NCI-H1694 treated with DMSO at 0.1 percent for 48 hours (cell line): ENCODE results near the gene ST6GALNAC4.
"Not testable (repeated sequence)": the region's sequence is repeated elsewhere in the genome, so short reads cannot be mapped to it uniquely, and the experiment has no call there.

Source experiments
- DNase-seq: peaks from one replicate; lab custom pipeline; 2025; lab: John Stamatoyannopoulos, UW

ST6GALNAC4 gene

DNA sequence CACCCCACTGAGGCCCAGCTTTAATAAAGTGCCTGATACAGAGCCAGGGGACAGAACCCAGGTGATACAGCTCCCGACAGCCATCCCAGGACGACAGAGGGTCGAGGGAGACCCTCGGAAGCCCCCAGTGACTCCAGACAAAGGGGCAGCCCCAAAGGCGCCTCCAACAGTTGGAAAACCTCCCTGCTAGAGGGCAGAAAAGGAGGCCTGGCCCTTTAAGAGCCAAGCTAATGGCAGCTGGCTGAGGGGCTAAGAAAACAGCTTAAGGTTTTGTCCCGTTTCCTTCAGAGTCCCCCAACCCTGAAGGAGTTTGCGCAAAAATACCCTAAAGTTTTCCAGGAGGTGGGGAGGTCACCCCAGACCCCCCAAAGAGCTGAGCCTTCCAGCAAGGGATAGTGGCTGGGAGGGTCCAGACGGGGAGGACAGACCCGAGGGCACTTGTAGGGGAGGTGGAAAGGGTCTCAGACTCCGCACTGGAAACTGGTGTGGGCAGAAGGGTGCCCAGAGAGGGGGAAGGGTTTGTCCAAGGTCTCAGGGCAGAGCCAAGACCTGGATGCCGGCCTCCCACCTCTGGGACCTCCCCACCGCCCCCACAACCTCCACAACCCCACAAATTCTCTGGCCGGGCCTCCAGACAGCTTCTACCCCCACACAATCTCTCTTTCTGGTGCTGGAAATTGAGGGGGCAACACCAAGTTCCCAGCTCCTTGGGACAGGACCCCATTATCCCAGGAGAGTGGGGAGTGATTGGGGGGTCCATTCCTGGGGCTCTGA lies 31.1 kb downstream of the ST6GALNAC4 start:
- DNase-seq = no peak

DNA sequence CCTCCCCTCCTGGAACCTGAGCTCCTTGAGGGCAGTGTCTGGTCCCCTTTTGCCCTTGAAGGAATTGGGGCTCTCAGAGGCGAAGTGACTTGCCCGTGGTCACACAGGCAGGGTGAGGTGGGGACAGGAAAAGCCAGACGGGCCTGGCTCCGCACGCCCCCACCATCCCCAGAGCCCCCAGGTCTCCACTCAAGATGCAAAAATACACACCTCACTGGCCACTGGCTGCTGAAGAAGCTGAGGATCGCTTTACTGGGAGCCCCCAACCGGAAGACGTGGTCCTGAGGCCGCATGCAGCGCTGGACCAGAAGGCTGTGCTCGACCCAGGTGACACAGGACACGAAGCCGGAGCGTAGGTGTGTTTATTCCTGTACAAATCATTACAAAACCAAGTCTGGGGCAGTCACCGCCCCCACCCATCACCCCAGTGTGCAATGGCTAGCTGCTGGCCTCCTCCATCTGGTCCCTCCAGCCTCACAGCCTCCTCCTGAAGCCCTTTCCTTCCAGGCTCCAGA lies 31.8 kb downstream of the ST6GALNAC4 start:
- no peak for DNase-seq

DNA sequence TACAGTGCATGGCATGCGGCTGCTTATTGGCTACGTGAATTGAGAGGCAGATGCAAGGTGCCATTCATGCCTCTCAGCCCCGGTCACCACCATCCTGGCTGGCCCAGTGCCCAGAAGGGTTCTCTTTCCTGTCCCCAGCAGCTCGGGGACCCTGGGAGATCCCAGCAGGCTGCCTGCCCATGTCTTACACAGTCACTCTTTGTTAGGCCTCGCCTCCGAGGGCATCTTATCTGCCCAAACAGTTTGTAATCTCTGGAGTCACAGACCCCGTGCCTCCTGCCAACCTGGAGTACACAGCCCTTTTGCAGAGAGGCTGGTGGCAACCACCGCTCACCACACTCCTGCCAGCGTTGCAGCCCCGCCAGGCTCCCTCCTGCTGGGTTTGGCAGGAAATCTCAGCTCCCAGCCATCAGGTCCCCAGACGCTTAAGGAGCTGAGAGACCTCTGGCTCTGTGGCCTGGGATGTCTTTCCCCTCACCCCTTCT lies 32.4 kb downstream of the ST6GALNAC4 start:
- no peak for DNase-seq

DNA sequence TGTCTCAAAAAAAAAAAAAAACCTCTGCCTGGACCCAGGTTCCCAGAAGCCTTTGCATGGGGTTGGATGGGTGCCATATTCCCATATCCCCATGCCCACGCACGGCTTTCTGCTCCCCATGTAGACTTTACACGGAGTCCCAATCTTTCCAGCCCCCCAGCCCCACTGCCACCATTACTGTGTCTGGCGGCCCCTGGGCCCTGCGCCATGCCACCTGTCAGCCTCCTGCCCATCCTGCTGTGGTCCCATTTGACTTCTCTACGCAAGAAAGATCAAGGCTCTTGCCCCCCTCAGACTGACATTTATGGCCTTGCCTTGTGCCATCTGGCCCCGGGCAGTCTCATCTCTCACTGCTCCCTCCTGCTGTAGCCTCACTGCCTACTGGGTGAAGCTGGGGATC lies 32.9 kb downstream of the ST6GALNAC4 start:
- DNase-seq = peak; percentile 91

DNA sequence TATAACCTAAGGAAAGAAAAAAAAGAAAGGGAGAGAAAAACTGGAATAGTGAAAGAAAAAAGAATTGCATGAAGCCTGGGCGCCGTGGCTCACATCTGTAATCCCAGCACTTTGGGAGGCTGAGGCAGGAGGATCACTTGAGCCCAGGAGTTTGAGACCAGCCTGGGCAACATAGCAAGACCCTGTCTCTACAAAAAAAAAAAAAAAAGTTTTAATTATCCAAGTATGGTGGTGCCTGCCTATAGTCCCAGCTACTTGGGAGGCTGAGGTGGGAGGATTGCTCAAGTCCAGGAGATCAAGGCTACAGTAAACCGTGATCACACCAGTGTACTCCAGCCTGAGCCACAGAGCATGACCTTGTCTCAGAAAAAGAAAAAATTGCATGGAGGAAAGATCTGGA lies 35.1 kb downstream of the ST6GALNAC4 start:
- DNase-seq = not testable (repeated sequence)

DNA sequence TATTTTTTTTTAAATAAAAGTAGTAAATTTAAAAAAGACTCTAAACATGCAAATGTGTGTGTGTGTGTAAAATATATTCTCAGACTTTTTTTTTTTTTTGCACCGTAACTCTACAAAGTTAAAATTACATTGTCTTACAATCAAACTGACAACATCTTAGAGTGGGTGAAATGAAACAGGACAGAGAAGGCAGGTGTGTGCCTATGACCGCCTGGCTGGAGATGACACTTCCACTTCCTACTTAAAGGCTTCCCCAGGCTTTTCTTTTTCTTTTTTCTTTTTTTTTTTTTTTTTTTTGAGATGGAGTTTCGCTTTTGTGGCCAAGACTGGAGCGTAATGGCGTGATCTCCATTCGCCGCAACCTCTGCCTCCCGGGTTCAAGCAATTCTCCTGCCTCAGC lies 36.7 kb downstream of the ST6GALNAC4 start:
- DNase-seq = no peak

DNA sequence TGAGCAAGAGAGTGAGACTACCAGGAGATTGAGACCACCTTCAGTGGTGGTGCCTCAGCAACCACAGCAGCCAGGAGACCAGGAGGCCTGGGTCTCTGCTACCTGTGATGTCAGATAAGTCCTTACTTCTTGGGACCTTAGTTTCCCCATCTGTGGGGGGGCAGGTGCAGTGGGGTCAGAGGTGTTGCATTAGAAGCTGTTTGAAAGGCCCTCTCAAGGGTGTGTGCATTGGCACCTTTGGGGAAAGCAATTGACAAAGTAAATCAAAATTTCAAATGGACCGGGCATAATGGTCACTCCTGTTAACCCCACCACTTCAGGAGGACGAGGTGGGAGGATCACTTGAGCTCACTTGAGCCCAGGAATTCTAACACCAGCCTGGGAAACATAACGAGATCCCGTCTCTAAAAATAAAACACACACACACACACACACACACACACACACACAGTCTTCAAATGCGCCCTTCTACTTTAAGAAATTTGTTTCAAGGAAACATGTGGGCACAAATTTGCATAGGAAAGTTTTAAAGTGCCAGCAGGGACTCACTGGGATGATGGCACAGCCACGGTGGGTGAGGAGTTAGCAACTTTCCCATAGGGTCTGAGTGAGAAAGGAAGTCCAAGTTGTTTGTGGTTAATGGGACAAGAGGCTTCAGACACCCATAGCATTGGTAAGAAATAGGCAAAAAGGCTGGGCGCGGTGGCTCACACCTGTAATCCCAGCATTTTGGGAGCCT lies 38.0 kb downstream of the ST6GALNAC4 start:
- no peak for DNase-seq

DNA sequence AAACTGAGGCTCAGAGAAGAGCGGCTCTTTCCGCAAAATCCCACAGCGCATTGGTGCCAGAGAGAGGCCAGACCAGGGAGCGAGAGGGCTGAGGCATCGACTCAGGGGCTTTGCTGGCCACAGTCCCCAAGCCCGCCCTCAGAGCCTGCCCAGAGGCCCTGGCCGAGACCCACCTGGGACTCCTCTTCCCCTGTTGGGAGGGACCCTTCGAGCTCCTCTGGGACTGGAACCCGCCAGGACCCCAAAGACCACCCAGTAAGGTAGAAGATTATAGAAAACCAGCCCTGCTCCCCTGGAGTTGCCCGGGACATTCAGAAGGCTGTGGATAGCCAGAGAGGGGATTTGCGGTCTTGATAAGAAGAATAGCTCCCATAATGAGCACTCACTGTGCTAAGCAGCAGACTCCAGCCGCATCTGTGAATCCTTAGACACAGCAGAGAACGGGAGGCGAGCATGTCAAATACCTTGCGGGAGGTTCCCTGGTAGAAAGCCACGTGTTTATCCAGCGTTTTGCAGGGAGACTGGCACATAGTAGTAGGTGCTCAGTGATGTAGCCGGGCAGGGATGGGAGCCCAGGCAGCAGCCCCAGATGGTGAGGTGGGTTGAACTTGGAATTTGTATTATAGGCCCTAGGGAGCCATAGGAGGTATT lies 38.7 kb downstream of the ST6GALNAC4 start:
- no peak for DNase-seq

DNA sequence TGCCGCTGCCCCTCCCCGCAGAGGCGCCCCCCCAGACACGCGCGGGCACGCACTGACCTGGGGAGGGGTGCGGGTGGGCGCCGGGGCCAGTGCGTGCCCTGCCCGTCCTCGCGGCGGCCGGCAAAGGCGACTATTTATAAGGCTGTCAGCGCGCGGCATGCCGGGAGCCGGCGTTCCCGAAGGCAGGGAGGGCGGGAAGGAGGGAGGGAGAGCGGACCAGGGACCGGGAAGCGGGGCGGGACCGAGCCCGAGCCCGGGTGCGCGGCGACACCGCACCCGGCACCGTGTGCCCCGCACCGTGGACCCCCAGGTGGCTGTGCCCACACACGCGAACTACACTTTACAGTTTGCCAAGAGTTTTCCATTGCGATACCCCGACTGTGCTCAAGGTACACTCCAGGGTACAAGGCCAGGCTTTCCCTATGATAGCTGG lies 39.3 kb downstream of the ST6GALNAC4 start, which contains the start of gene AK1:
Gene AK1, minus strand, starts transcription at position 110 of the 433 bp plus-strand sequence. CDS start 3,058 bp downstream, outside the sequence.
- DNase-seq = peak; percentile 10

DNA sequence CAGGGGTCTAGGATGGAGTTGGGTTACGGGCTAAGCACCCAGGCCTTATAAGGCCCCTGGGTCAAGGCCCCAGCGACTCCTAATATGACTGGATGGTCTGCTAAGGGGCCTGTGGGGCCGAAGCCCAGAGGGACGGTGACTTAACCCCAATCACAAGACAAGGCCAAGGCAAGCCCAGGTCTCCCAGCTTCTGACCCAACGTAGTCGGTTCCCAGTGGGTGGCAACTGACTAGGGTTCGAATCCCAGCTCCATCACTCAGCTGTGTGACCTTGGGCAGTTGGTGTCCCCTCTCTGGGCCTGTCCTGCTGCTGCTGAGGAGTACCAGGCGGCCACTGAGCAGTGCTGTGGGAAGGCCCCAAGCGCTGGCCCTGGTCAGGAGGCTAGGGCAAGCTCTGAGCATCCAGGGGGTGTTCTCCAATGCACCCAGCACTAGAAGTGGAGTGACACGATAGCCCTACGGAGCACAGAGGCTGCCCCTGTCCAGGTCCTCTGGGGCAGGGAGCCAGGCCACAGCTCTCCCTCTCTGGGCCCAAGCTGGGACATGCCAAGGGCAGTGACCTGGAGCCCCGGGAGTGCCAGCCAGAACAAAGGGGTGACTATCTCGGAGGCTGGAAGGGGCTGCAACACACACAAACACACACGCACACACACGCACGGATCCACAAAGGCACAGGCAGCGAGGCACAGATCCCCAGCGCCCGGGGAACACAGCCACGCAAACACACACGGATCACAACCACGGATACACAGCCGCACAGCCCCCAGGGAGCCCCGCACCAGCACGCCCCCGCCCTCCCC lies 39.9 kb downstream of the ST6GALNAC4 start:
- no peak for DNase-seq

DNA sequence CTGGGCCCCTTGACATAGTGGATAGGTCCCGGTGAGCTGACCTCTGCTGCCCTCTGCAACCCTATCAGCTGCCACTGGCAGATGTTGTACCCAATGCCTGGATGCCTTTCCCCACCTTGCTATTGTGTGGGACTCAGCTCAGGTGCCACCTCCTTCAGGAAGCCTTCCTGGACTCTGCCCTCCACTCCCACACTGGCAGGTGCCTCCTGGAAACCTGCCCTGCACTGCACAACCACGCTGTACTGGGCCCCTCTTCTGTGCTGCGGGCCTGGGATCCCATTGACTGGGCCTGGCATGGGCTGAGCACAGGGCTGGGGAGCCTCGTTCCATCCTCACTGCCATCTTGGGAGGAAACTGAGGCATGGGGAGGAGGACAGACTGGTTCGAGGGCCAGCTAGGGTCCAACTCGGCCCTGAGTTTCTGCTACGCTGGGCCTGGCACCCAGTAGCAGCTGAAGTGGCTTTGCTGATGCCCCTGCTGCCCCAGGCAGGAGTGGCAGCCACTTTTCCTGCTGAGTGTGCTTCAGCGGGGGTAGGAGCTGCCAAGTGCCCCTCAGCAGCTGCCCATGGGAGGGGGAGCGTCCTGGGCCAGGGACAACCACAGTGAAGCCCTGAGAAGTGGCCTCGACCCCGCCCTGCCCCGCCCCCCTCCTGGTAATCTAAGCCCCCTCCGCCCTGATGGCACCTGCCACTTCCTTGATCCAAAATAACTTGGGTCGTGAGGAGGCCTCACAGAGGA lies 40.6 kb downstream of the ST6GALNAC4 start:
- no peak for DNase-seq

DNA sequence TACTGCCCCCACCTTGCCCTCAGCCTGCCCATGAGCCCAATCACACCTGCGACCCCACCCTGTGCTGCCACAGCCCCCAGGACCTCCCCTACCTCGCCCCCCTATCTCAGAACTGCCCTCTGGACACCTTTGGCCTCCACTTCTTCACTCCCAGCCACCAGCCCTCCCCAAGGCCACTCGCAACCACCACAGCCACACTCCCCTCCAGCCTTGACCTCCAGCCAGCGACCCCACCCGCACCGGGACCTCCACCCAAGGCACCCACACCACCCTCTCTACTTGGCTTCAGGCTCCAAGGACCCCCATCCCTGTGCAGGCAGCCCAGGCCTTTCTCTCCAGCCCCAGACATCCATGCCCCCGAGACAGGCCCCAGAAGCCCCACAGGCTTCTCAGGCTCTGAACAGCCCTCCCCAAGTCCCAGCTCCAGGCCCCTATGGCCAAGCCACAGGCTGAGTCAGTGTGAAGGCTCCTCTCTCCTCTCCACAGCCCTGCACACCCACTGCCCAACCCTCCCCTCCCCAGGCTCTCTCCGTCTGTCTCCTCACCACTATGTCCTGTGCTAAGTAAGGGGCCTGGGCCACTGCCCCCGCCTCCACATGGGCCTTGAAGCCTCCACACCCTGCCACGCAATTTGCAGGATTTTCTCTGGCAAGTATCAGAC lies 41.4 kb downstream of the ST6GALNAC4 start:
- no peak for DNase-seq

DNA sequence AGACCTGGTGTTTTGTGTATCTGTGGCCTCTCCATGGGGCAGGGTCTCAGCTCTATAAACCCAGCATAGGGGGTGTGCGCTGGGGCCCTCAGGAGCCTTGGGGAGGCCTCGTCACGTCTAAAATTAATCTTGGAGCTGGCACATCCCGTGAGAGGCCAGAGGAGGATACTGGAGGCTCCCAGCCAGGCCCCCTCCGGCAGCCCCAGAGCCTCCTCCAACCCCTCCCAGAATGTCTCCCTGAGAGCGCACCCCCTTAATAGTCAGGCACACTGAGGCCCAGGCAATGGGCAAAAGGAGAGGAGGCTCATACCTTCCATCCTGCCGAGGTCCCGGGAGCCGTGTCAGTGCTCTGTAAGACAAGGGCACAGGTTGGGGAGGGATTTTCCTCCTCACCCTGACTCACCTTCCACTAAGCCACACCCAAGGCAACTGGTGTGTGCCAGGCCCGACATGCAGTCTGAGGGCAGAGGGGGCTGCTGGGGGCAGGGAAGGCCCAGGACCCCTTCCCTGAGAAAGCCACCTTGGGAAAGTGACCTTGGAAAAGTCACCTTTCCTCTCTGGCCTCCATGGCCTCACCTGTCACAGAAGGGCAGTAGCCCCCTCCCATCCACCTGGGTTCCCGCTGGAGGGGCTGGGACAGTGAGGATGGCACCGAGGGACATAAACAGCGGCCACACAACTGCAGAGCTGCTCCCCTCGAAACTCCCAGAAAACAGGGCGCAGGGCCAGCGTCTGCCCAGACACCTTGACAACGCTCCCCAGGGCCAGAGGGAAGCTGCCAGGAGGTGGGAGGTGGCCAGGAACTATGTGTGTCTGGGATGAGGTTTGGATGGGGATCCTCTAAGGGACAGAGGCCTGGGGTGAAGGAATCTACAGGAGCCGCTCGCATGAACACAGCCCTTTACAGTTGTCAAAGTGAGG lies 42.3 kb downstream of the ST6GALNAC4 start:
- no peak for DNase-seq

DNA sequence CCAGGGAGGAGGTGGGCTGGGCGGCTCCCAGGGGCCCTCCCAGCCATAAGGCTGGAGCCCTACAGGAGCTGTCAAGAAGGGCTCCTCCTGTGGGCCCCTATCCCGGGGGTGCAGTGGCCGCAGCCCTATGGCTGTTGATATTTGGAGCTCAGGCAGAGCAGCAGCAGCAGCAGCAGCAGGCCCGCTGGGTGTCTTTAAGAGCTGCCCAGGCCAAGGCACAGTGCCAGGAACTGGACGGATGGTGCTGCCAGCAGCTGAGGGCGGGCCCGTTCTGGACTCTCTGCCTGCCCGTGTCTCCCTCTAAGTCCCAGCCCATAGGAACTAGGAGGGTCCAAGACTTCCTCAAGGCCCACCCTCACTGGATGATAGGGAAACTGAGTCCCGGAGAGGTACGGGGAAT lies 43.0 kb downstream of the ST6GALNAC4 start:
- no peak for DNase-seq

DNA sequence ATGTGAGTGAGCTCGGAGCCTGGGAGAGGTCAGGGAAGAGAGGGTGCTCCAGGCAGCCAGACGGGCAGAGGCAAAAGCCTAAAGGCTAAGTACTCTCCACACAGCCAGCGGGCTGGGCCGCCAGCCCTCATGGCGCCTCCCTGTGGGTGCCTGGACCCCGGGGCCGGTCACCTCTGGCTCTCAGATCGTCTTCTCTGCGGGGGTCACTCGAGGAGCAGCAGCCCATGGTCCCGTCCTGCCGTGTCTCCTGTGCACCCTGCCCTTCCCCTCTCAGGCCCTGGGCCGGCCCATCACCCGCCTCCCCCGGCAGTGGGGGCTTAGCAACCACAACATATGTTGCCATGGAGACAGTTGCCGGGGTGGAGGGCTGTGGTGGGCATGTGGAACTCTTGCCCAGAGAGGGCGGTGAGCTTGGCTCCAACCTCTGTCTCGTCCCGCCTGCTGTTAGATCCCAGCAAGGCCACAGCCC lies 43.6 kb downstream of the ST6GALNAC4 start:
- no peak for DNase-seq

DNA sequence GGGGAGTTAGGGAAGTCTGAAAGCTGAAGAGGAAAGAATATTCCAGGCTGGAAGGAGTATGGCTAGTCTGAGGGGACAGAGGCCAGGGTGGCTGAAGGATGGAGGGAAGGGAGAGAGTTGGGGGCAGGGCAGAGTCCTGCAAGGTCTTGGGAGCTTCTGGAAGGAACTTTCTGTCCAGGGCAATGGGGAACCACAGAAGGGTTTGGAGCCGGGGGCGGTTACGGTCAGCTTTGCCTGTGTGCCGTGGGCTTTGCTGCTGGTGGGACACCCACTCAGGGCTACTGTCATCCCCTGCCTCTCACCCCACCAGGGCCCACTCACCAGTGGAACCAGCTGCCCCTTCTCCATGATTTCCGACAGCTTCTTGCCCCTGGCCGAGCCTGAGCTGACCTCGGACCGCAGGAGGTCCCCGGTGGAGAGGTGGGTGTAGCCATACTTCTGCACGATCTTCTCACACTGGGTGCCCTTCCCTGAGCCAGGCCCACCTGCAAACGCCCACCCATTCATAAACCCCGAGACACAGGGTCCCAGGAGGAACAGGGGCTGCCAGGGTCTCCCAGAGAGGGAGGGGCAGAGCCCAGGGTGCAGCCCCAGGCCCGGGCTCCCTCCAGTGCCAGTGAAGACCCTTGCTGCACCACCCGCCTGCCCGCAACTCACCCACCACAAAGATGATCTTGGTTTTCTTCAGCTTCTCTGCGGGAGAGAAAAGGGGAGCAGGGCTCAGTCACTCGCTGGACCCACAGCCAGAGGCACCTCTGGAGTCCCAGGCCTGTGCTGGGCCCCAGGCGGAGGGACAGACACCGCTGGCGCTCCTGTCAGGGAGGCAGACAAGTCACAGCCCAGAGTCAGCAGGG lies 44.2 kb downstream of the ST6GALNAC4 start:
- DNase-seq = no peak

DNA sequence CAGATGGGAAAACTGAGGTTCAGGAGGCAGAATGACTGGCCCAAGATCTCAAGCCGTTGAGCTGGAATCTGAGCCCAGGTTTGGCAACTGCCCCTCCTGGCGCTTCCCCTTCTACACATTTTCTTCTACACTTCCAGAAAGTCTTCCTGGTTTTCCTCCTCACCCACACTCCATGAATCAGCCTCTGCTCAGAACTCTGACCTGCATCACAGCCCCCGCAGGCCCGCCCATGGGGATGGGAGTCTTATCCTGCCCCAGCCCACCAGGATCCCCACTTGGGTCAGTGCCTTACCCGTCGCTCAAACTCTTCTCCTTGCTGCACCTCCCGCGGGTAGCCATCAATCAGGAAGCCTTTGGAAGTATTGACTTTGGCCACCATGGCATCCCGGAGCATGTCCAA lies 45.3 kb downstream of the ST6GALNAC4 start:
- DNase-seq = no peak

DNA sequence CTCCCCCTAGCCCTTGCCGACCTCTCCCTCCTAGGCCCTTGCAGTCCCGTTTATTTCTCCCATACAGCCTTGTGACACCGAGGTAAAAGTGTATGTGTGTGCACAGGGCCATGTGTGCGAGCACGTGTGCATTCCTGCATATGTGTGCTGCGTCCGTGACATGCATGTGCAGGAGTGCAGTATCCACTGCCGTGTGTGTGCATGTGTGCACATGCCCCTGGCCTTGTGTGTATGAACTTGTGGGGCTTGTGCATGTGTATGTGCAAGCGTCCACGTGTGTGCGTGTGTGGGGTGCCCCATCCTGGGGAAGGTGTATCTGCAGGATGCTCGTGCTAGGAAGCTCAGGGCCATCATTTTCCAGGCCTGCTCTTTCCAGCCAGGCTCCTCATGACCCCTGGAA lies 46.0 kb downstream of the ST6GALNAC4 start:
- DNase-seq = no peak
